ENCODE measurements around the gene PLA2R1. TPM values are rescaled to one million over a fixed set of nuclear protein-coding genes. Genes with fewer than 3 reads are reported as not detected.
"Not testable (repeated sequence)": the region's sequence is repeated elsewhere in the genome, so short reads cannot be mapped to it uniquely, and the experiment has no call there.

Gene PLA2R1
- total RNA-seq, 1 experiment from 2014 or later, result 7.1 TPM

DNA sequence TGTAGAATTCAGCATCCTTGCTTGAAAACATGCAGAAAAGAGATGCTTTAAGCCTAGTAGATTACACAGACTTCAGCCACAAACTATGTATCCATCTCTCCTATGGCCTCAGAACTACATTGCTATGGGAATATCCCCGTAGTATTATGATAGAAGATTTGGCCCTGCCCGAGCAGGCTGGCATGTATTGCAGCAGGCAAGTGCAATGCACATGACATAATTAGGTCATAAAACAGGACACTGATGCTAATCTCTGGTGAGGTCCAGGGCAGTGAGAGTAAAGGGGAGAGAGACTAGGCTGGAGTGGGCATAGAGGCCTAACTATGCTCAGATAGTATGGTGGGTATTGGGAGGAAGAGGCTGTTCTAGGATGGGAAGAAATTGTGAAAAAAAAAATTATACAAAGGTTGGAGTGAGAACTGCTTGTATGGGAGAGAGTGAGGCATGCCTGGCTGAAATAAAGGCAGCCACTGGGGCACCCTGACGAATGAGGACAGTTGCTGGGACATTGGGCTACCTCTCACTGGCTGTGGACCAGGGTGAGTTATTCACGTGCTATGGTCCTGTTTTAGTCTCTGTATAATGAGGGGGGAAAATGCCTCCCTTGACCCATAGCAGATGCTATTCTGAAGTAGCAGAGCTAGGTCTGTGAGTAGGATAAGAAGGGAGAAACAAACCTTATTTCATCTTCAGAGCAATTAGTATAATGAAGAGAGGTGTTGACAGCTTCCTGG, 1.6 kb upstream of the PLA2R1 start:
- DNase-seq (ENCODE audit: low read depth), result no peak

DNA sequence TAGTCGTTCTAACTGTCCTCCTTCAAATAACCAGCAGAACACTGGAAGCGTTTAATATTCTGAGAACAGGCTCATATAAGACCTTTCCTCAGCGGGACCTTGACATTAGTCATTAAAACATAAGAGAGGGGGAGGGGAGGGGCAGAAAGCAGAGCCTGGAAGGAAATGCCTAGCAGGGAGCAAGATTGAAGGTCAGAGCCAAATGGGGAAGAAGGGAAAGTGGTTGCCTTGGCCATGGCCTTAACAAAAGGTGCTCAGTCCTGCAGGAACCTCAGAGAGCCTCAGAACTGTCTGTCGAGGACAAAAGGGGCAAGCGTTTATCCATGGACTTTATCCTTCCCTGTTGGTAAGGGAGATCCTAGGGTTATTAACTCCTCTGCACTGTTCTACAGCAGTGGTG, 856 bp upstream of the PLA2R1 start:
- DNase-seq (ENCODE audit: low read depth), result no peak

DNA sequence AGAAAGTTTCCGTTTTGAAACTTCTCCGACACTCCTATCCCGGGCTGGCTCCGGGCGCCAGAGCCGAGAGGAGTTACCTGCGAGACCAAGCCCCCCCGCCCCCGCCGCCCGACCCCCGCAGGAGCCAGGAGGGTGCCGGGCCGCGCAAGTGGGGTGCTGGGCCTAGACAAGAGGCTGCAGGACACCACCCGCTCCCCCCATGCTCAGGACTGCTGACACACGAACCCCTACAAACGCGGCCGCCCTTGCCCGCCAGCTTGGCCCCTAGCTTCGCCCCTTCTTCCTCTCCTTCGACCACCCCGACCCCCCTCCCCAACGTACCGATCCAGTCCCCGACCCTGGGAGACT, 497 bp downstream of the PLA2R1 start:
- no peak for DNase-seq (ENCODE audit: low read depth)

DNA sequence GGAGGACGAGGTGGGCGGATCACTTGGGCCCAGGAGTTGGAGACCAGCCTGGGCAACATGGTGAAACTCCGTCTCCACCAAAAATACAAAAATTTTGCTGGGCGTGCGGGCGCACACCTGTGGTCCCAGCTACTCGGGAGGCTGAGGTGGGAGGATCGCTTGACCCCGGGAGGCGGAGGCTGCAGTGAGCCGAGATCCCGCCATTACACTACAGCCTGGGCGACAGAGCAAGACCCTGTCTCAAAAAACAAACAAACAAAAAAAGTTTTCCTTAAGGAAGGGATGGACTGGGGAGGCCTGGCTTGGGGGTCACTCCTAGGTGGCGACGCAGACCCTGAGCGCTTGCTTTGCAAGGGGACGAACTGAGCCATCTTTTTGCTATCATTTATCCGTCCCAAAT, 882 bp downstream of the PLA2R1 start:
- no peak for DNase-seq (ENCODE audit: low read depth)

DNA sequence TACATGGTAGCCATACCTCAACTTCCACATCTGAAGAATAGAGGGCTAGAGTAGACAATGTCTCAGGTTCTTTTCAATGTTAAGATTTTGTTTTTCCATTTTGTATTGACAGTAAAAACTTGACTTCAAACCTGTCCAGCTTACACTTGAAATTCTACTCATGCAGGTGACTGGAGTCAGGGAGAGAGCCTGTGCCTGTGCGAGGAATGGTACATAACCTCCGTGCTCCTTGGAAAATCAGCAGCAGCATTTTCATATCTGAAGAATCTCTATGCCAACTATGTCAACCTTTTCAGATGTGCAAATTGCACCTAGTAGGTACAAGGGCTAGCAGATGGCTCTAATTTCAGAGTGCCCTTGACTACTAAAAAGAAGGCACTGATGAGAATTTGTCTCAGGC, 2.1 kb downstream of the PLA2R1 start:
- DNase-seq (ENCODE audit: low read depth), result no peak

DNA sequence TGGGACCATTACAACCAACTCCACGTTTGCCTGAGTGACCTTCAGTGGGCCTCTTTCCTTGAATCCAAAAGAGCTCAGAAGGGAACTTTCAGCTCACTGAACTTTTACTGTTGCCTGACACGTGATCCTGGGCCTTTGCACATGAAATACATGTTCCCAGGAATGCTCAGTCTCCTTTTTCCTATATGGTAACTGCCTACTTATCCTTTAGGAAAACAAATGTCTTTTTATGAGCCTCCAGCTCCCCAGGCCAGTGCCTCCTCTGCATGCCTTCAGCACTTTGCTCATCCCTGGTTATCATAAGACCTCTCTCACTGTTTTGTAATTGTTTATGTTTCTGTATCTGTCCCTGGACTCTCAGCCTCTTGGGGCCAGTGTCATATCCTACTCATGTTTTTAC, 5.1 kb downstream of the PLA2R1 start:
- DNase-seq (ENCODE audit: low read depth), result no peak

DNA sequence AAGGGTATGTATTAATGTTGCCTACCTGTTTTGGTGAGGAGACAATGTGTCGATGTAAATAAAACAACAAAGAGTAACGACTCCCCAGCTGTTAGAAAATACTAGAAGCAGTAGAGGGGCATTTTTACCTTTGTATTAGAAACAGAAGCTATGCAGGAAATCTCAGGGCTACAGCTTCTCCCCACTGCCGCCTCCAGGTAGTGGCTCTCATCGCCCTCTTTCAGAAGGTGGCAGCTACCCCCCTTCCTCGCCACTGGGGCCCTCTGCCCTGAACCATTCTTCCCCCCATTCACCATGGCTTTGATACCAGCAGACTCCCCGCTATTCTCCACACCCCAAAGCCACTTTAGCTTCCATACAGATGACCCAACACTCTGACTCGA, 6.7 kb downstream of the PLA2R1 start:
- DNase-seq (ENCODE audit: low read depth), result no peak

DNA sequence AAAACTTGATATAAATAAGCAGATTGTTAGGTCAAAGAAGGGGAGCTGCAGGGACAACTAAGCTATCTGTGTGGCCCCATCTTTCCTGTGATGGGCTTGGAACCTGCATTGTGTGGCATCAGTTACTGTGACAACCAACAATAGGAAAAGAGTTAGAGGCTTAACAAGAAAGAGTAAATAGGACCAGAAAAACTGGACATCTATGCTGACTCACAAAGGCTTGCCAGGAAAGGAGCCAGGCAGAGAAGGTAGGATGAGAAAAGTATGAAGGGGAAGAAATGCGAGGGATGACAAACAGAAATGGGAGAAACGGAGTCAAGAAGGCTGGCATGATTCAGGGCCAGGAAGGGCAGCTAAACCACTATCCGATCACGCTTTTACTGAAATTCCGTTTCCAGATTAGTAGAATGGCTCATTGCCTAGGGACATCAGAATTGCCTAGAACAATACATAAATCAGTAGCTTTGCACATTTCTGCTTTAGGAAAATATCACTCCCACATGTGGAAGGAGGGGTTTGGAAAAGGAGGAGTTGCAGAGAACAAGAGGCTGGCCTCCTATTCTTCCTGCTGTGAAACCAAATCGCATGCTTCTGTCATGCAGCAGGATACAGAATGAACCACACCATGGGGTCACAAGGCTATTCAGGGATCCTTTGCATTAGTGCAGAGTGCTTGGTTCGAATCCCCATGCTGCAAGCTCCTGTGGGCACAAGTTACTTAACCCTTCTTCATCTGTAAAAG, 7.3 kb downstream of the PLA2R1 start:
- no peak for DNase-seq (ENCODE audit: low read depth)

DNA sequence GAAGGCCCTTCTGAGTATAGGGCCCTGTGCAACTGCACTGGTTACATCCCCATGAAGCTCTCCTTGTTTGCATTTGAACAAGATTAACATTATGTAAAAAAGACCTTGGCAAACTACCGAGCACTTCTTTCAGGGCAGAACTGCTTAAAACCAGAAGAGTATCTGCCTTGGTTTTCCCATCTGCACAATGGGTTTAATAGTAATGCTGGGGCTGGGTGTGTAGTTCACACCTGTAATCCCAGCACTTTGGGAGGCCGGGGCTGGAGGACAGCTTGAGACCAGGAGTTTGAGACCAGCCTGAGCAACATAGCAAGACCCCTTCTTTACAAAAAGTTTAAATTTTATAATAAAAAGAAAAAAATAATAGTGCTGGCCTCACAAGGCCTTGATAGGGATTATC, 8.5 kb downstream of the PLA2R1 start:
- DNase-seq (ENCODE audit: low read depth), result no peak

DNA sequence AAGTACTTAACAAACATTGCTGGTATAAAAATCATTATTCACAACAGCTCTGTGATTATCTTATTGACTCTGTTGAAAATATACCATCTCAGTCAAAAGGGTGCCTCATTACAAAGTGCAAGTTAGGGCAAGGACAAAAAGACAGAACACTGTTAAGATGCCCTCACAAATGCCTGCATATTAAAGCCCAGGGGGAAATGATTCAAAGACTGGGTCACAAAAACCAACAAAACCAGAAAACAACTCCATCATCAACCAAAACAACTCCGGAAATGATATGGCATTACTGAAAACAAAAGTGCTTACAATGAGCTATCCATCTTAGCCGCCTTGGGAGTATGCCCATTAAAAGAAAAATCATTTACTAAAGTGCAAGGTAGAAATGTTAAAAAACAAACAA, 9.9 kb downstream of the PLA2R1 start:
- DNase-seq (ENCODE audit: low read depth), result no peak

DNA sequence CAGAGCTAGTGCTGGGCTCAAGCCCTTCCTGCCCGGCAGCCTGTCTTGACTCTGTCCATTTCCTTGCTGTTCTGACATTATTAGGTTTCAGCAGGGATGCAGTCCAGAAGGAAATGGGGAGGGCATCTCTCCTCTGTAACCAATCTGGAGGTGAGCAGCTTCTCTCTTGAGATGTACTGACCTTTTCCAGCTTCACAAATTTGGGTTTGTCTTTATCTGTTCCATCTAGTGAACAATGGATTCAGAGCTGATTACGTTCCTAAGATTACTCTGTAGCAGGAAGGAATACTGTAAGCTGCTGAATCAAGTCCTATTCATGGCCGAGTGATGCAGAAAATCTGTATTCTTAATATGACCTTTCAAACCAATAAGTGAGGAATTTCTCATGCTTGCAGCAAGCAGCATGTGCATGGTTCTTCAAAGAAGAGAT, 11.0 kb downstream of the PLA2R1 start:
- no peak for DNase-seq (ENCODE audit: low read depth)

DNA sequence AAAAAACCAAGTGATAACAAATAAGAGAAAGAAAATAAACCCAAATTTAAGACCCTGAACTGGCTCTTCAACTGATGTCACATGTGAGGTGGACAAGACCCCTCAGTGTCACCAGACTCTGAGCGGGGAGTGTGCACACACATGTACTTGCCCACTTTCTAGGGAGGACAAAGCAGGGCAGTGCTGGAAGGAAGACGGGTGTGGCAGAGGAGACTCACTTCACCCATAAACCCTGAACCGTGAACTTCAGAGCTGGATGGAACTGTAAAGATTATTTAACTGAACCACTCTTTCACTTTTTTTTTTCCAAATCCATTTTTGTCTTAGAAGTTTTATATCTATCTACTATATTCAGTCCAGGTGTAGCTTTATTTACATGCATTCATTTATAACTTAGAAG, 12.3 kb downstream of the PLA2R1 start:
- DNase-seq (ENCODE audit: low read depth), result no peak

DNA sequence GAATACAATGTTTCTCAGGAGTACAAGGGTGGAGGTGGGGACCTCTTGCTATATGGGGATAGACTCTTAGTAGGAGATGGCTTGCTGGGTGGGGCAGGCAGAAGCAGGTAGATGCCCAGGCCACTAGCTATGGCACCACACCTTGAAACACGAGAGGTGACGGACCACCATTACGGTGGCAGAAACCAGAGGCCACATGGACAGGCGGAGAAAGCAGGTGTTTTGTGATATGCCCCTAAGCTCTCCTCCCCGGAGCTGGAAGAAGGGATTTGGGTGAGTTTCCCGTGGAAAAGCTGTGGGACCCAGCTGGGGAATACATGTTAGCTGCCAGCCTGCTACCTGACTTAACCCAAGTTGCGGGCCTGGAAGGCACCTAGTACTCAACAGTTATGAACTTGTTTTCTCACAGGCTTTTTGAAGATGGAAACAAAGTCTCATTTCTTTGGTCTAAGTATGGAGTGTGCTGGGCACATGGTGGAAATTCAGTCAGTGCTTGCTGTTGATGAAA, 16.7 kb downstream of the PLA2R1 start:
- DNase-seq (ENCODE audit: low read depth), result no peak

DNA sequence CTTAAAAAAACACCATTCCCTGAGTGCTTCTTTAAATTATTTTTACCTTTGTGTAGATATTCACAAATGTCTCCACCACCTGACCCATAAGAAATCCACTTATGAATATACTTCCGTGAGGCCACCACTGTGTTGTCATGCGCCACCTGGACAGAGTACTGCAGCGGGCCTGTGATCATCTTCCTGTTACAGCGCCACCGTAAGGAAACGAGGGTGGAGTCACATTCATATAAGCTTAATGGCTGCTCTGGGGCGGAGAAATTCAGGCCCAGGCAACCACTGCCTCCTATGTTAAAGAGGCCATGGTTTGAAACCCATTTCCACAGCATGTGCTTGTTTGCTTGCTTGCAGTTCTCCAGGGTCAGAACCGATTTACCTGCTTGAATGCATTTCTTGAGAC, 17.7 kb downstream of the PLA2R1 start:
- DNase-seq (ENCODE audit: low read depth), result no peak

DNA sequence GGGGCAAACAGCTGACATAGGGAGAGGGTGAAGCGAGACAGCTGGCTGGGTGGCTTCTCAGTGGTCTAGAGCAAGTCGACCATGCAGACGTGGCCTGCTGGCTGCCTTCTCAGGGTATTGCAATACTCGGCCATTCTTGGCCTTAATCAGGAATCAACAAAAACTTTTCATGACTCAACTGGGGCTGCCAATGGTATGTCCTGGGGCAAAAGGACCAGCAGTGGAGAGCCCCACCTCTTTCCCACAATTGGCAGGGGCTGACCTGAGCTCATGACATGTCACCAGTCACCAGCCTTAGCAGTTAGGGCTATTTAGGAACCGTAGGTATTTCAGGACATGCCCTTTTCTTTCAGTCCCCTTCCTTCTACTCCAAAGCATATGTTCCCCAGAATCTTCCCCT, 19.1 kb downstream of the PLA2R1 start:
- no peak for DNase-seq (ENCODE audit: low read depth)

DNA sequence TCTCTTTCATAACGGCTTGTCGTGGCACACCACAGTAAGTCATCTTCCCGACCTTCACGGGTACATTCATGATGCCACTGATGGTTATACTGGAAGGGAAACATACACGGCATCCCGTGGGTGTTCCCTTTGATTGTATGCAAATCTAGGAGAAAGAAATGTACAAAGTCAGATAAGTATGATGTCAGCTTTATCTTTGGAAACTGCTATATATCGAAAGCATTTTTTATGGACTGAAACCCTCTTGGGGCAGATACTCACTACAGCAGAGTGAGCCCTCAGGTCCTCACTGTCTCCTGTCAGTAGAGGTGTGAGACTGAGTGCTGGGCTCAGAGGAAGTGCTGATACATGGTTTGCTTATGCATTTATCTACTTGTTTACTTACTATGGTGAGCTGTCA, 20.4 kb downstream of the PLA2R1 start:
- no peak for DNase-seq (ENCODE audit: low read depth)

DNA sequence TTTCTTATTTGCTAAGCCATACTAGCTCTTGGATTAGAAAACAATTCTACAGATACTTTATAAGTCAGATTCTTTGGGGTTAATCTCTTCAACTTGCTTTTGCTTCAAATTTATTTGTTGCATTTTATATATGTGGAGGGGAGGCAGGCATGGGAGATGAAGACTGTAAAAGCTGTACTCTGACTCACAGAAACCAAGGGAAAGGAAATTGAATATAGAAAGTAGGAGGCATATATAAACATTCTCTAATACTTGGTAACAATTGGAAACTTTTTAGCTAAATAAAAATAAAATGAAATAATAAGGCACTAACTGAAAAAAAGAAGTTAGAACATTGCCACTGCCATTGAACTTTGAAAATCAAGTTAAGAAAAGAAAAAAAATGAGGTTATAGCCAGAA, 21.3 kb downstream of the PLA2R1 start:
- DNase-seq (ENCODE audit: low read depth), result no peak

DNA sequence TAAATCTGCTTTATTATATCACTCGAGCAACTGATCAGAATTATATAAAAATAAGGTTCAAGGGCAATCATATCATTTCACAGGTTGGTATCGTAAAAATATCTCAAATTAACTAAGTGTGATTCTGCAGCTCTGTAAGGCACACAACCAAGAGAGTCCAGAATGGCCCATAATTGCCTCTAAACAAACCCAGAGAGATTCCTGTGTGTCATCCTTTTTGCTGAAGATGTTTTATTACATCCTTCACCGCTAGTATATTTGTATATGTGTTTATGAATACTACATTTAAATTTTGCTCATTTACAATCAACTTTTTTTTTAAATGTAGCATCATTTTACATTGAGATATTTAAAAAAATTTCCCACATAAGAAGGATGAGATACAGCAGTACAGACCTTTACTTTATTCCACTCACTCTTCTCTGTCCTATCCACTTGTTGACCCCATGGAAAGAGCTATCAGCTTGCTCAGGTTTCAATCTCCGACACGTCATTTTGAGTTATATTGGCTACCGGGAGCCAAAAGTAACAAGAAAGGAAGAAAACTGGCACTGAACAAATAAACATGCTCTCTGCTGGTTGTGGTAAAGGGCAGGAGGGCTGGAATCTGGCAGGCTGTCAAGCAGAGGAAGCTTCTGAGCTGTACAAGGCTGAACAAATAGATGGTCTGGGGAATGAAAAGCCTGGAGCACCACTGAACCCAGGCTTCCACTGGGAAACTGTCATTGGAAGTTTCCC, 23.1 kb downstream of the PLA2R1 start:
- peak; percentile 94 for DNase-seq (ENCODE audit: low read depth)

DNA sequence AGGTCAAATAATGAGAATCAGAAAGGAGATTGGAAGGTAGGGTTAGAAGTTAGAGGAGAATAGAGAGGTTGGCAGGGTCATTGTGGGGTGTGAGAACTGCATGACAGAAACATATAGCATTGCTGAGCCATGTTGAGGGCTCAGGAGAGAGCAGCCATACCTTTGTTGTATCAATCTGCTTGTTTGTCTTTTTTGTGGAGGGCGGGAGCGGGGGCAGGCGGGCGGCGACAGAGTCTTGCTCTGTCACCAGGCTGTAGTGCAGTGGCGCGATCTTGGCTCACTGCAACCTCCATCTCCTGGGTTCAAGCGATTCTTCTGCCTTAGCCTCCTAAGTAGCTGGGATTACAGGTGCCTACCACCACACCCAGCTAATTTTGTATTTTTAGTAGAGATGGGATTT, 23.8 kb downstream of the PLA2R1 start:
- DNase-seq (ENCODE audit: low read depth), result not testable (repeated sequence)

DNA sequence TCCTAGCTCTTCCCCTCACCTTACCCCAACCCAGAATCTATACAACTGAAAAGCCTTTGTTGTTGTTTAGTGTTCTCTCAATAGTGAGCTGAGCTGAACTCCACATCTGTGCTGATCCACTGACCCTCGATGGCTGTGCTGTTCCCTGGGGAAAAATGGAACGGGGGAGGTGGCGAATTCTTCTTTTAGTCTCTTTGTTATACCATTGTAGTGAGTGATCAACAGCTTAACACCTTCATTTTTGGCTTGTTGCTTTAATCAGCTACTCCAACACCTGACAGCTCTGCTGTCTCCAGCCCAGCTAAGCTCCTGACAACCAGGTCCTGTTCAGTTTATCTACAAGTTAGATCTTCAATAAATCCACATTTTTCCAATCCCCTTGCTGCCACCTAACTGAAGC, 25.7 kb downstream of the PLA2R1 start:
- no peak for DNase-seq (ENCODE audit: low read depth)

DNA sequence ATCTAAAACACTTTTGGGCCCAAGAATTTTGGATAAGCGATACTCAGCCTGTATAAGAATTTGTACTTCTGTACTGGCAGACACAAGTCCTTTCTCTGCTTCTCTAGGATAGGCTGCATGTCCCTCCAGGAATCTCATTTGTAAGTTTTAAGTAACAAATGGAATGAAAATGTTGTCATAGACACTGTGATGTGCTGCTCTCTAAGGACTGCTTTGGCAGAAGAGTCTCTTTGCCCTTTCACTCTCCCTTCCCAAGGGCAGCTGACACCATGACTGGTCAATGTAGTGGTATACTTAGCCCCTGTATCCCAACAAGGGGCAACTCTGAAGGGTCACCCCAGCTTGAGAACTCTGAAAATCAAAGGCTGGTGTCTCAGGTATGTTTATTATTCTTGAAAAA, 27.3 kb downstream of the PLA2R1 start:
- no peak for DNase-seq (ENCODE audit: low read depth)

DNA sequence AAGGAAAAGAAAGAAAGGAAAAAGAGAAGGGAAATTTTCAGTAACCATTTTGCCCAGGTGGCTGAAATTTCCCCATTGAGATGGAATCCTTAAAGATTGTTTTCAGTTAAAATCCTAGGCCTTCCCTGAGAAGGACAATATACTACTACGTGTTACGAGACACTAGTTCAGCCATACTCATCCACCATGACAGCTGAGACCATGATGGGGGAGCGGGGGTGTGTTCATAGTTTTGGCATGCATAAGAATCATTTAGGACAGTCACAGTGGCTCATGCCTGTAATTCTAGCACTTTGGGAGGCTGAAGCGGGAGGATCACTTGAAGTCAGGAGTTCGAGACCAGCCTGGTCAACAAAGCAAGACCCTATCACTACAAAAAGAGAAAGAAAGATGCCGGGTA, 28.0 kb downstream of the PLA2R1 start:
- peak; percentile 57 for DNase-seq (ENCODE audit: low read depth)

All from LHCN-M2 (cell line).